ENCODE measurements around the gene GSTM3.

GRCh38 chr1:109714661-109715372 is 26.0 kb downstream of the GSTM3 start:
- TF ChIP-seq EZH2phosphoT487 (IDR thresholded peaks at IDR 0.05; ENCODE audit: low read depth, severe bottlenecking, unreplicated experiment) (no peak), CTCF (IDR thresholded peaks at IDR 0.05; ENCODE audit: poor library complexity) (no peak), EZH2 (IDR thresholded peaks at IDR 0.05; ENCODE audit: borderline replicate concordance) (no peak)
